Activated T-cell treated with anti-CD3 and anti-CD28 coated beads, Interleukin-2, amount 50 U/mL, for 4 hours (primary cell): Measurements from ENCODE around the gene LMO7. TPM values are rescaled to one million over a fixed set of nuclear protein-coding genes. Genes with fewer than 3 reads are reported as not detected.

Experiments used
- ATAC-seq, 2 donors: fragments of 200-7000 bp; cut with Tn5 transposase; one replicate each; pipeline ENCODE4 v1.10.0; 2021
- DNase-seq: peaks from one replicate; pipeline ENCODE4 v3.0.0-alpha.2; 2020
- H3K27me3 Mint-ChIP-seq: one replicate; pipeline ENCODE4 v1.8.0; 2021; ENCODE audit warnings: low read depth, mixed read lengths
- H3K36me3 Mint-ChIP-seq: one replicate; pipeline ENCODE4 v1.8.0; 2022; ENCODE audit warnings: mixed read lengths; ENCODE audit not compliant: insufficient read depth
- H3K4me1 Mint-ChIP-seq: one replicate; pipeline ENCODE4 v1.8.0; 2021; ENCODE audit warnings: low read depth, mixed read lengths
- H3K4me3 Mint-ChIP-seq: one replicate; pipeline ENCODE4 v1.8.0; 2021; ENCODE audit warnings: mild to moderate bottlenecking, moderate library complexity, mixed read lengths
- H3K9me3 Mint-ChIP-seq: one replicate; pipeline ENCODE4 v1.8.0; 2021; ENCODE audit warnings: mixed read lengths
- total RNA-seq, 3 donors: library from RNA; stranded (reverse); gene quantifications; one replicate each; pipeline ENCODE4 v1.2.1, GENCODE V29; 2021

LMO7 gene
- total RNA-seq, 3 donors from 2014 or later = 4.2 to 5.9 (median 4.3) TPM

GRCh38 chr13:75754936-75755335 is 118.8 kb downstream of the LMO7 start:
- peaks cover 7% of the 10 kb centered on the region for H3K9me3 Mint-ChIP-seq
- H3K36me3 Mint-ChIP-seq = no peaks in the 10 kb centered on the region
- DNase-seq = no peak
- H3K4me3 Mint-ChIP-seq = no peak overlapping the region
- H3K27me3 Mint-ChIP-seq = no peaks in the 10 kb centered on the region
- peaks cover 27% of the 10 kb centered on the region for H3K4me1 Mint-ChIP-seq
- no peak for ATAC-seq

GRCh38 chr13:75757336-75757735 is 121.2 kb downstream of the LMO7 start:
- ATAC-seq (no peak), DNase-seq (no peak)
- no peak overlapping the region for H3K4me3 Mint-ChIP-seq
- H3K36me3 Mint-ChIP-seq = no peaks in the 10 kb centered on the region
- H3K9me3 Mint-ChIP-seq = peaks cover 7% of the 10 kb centered on the region
- H3K4me1 Mint-ChIP-seq = peaks cover 45% of the 10 kb centered on the region
- no peaks in the 10 kb centered on the region for H3K27me3 Mint-ChIP-seq

- Mint-ChIP-seq H3K9me3 (no peaks in the 10 kb centered on the region), H3K27me3 (no peaks in the 10 kb centered on the region), H3K4me1 (peaks cover 66% of the 10 kb centered on the region), H3K4me3 (no peak overlapping the region), H3K36me3 (no peaks in the 10 kb centered on the region)
- ATAC-seq = no peak
- DNase-seq = no peak
Observed at GRCh38 chr13:75759531-75759930, 123.4 kb downstream of the LMO7 start.

GRCh38 chr13:75760131-75761021 is 124.2 kb downstream of the LMO7 start:
- peak; percentile 58 to 65 for ATAC-seq

GRCh38 chr13:75761369-75761768 is 125.2 kb downstream of the LMO7 start:
- Mint-ChIP-seq H3K27me3 (no peaks in the 10 kb centered on the region), H3K9me3 (no peaks in the 10 kb centered on the region), H3K4me1 (peaks cover 71% of the 10 kb centered on the region), H3K36me3 (peaks cover 3% of the 10 kb centered on the region), H3K4me3 (peak overlapping the region; percentile 74)
- no peak for DNase-seq
- ATAC-seq = peak; percentile 46 to 49

More at GRCh38 chr13:75760131-75761021, 124.2 kb downstream of the LMO7 start:
- no peaks in the 10 kb centered on the region for H3K36me3 Mint-ChIP-seq
- H3K4me3 Mint-ChIP-seq = peak overlapping the region; percentile 68
- H3K4me1 Mint-ChIP-seq = peaks cover 69% of the 10 kb centered on the region
- DNase-seq = no peak
- no peaks in the 10 kb centered on the region for H3K9me3 Mint-ChIP-seq
- no peaks in the 10 kb centered on the region for H3K27me3 Mint-ChIP-seq

- Mint-ChIP-seq H3K4me1 (peaks cover 70% of the 10 kb centered on the region), H3K4me3 (peak overlapping the region; percentile 74), H3K36me3 (peaks cover 3% of the 10 kb centered on the region), H3K9me3 (no peaks in the 10 kb centered on the region), H3K27me3 (no peaks in the 10 kb centered on the region)
- peak; percentile 81 for ATAC-seq
- no peak for DNase-seq
Observed at GRCh38 chr13:75762076-75762937, 126.2 kb downstream of the LMO7 start.

- Mint-ChIP-seq H3K36me3 (peaks cover 3% of the 10 kb centered on the region), H3K4me1 (peaks cover 70% of the 10 kb centered on the region), H3K4me3 (peak overlapping the region; percentile 74), H3K27me3 (no peaks in the 10 kb centered on the region), H3K9me3 (no peaks in the 10 kb centered on the region)
- no peak for DNase-seq
- no peak for ATAC-seq
Observed at GRCh38 chr13:75762955-75763354, 126.8 kb downstream of the LMO7 start.

- Mint-ChIP-seq H3K9me3 (no peaks in the 10 kb centered on the region), H3K4me3 (no peak overlapping the region), H3K36me3 (peaks cover 3% of the 10 kb centered on the region), H3K27me3 (no peaks in the 10 kb centered on the region), H3K4me1 (peaks cover 69% of the 10 kb centered on the region)
- no peak for ATAC-seq
- no peak for DNase-seq
Observed at GRCh38 chr13:75763512-75763911, 127.4 kb downstream of the LMO7 start.

GRCh38 chr13:75764251-75764925 is 128.3 kb downstream of the LMO7 start:
- no peaks in the 10 kb centered on the region for H3K27me3 Mint-ChIP-seq
- ATAC-seq (no peak), DNase-seq (no peak)
- no peak overlapping the region for H3K4me3 Mint-ChIP-seq
- no peaks in the 10 kb centered on the region for H3K9me3 Mint-ChIP-seq
- H3K36me3 Mint-ChIP-seq = peaks cover 3% of the 10 kb centered on the region
- H3K4me1 Mint-ChIP-seq = peaks cover 69% of the 10 kb centered on the region

GRCh38 chr13:75764926-75765310 is 128.8 kb downstream of the LMO7 start:
- Mint-ChIP-seq H3K4me3 (no peak overlapping the region), H3K4me1 (peaks cover 69% of the 10 kb centered on the region), H3K27me3 (no peaks in the 10 kb centered on the region), H3K9me3 (no peaks in the 10 kb centered on the region), H3K36me3 (peaks cover 3% of the 10 kb centered on the region)
- DNase-seq (no peak), ATAC-seq (no peak)

- Mint-ChIP-seq H3K9me3 (no peaks in the 10 kb centered on the region), H3K36me3 (peaks cover 3% of the 10 kb centered on the region), H3K27me3 (no peaks in the 10 kb centered on the region), H3K4me1 (peaks cover 55% of the 10 kb centered on the region), H3K4me3 (peak overlapping the region; percentile 29)
- ATAC-seq = peak; percentile 22 to 28
- no peak for DNase-seq
Observed at GRCh38 chr13:75766636-75767035, 130.5 kb downstream of the LMO7 start.

GRCh38 chr13:75769141-75769905 is 133.2 kb downstream of the LMO7 start:
- no peak for ATAC-seq
- peaks cover 44% of the 10 kb centered on the region for H3K4me1 Mint-ChIP-seq
- no peak overlapping the region for H3K4me3 Mint-ChIP-seq
- peaks cover 8% of the 10 kb centered on the region for H3K9me3 Mint-ChIP-seq
- DNase-seq = no peak
- H3K36me3 Mint-ChIP-seq = peaks cover 13% of the 10 kb centered on the region
- no peaks in the 10 kb centered on the region for H3K27me3 Mint-ChIP-seq

GRCh38 chr13:75770164-75770563 is 134.0 kb downstream of the LMO7 start:
- ATAC-seq (no peak), DNase-seq (no peak)
- no peak overlapping the region for H3K4me3 Mint-ChIP-seq
- H3K36me3 Mint-ChIP-seq = peaks cover 13% of the 10 kb centered on the region
- no peaks in the 10 kb centered on the region for H3K27me3 Mint-ChIP-seq
- H3K9me3 Mint-ChIP-seq = peaks cover 8% of the 10 kb centered on the region
- H3K4me1 Mint-ChIP-seq = peaks cover 42% of the 10 kb centered on the region
